Measurements from ENCODE around the gene CRELD2.

DNA sequence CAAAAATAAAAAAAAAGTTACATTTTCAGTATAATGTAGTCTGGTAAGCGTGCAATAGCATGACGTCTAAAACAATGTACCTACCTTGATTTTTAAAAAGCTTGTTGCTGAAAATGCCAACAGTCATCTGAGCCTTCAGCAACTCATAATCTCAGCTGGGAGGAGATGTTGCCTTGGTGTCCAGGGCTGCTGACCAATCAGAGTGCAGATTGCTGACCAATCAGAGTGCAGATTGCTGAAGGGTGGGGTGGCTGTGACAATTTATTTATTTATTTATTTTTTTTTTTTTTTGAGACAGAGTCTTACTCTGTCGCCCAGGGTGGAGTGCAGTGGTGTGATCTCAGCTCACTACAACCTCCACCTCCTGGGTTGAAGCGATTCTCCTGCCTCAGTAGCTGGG, 47.0 kb upstream of the CRELD2 start:
- TF ChIP-seq RFX5 (IDR thresholded peaks at IDR 0.05; ENCODE audit: low read depth, low read length) (no peak), POLR2A (IDR thresholded peaks at IDR 0.05; ENCODE audit: low read depth, low read length) (no peak)
- TF ChIP-seq, protein P1, sequence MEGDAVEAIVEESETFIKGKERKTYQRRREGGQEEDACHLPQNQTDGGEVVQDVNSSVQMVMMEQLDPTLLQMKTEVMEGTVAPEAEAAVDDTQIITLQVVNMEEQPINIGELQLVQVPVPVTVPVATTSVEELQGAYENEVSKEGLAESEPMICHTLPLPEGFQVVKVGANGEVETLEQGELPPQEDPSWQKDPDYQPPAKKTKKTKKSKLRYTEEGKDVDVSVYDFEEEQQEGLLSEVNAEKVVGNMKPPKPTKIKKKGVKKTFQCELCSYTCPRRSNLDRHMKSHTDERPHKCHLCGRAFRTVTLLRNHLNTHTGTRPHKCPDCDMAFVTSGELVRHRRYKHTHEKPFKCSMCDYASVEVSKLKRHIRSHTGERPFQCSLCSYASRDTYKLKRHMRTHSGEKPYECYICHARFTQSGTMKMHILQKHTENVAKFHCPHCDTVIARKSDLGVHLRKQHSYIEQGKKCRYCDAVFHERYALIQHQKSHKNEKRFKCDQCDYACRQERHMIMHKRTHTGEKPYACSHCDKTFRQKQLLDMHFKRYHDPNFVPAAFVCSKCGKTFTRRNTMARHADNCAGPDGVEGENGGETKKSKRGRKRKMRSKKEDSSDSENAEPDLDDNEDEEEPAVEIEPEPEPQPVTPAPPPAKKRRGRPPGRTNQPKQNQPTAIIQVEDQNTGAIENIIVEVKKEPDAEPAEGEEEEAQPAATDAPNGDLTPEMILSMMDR (conservative IDR thresholded peaks at IDR 0.05; ENCODE audit: low read depth, low read length): no peak

All from IMR-90 (cell line).